C4-2B (cell line): ENCODE data around the gene KCTD16.

Source experiments
- CTCF ChIP-seq: fragments of 450-650 bp; conservative IDR thresholded peaks from 2 replicates; pipeline ENCODE4 v1.5.1; 2017; ENCODE audit warnings: mild to moderate bottlenecking
- ZFX ChIP-seq: fragments of 450-650 bp; IDR thresholded peaks from 2 replicates; pipeline ENCODE4 v1.6.1; 2017

- TF ChIP-seq CTCF (no peak), ZFX (no peak)
Measured at GRCh38 chr5:144237851-144238250, 67.2 kb downstream of the KCTD16 start.
